22Rv1 (cell line): ENCODE data around the gene RBX1.

ENCODE experiments used
- ZFX ChIP-seq: fragments of 450-650 bp; IDR thresholded peaks from 2 replicates; pipeline ENCODE4 v1.6.1; 2017; ENCODE audit warnings: antibody characterized with exemption, borderline replicate concordance
- TF ChIP-seq, protein P1 (sequence below): fragments of 450-650 bp; IDR thresholded peaks from 2 replicates; pipeline ENCODE4 v1.5.1; 2017; ENCODE audit warnings: mild to moderate bottlenecking

- TF ChIP-seq, protein P1, sequence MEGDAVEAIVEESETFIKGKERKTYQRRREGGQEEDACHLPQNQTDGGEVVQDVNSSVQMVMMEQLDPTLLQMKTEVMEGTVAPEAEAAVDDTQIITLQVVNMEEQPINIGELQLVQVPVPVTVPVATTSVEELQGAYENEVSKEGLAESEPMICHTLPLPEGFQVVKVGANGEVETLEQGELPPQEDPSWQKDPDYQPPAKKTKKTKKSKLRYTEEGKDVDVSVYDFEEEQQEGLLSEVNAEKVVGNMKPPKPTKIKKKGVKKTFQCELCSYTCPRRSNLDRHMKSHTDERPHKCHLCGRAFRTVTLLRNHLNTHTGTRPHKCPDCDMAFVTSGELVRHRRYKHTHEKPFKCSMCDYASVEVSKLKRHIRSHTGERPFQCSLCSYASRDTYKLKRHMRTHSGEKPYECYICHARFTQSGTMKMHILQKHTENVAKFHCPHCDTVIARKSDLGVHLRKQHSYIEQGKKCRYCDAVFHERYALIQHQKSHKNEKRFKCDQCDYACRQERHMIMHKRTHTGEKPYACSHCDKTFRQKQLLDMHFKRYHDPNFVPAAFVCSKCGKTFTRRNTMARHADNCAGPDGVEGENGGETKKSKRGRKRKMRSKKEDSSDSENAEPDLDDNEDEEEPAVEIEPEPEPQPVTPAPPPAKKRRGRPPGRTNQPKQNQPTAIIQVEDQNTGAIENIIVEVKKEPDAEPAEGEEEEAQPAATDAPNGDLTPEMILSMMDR = no peak
- TF ChIP-seq ZFX = no peak
Measured at GRCh38 chr22:41001722-41002122, 50.5 kb downstream of the RBX1 start.
